ENCODE data around the gene RNF151.
A peak's percentile ranks its signal among the peaks of the same experiment; 100 is the strongest.

The RNF151 gene

DNA sequence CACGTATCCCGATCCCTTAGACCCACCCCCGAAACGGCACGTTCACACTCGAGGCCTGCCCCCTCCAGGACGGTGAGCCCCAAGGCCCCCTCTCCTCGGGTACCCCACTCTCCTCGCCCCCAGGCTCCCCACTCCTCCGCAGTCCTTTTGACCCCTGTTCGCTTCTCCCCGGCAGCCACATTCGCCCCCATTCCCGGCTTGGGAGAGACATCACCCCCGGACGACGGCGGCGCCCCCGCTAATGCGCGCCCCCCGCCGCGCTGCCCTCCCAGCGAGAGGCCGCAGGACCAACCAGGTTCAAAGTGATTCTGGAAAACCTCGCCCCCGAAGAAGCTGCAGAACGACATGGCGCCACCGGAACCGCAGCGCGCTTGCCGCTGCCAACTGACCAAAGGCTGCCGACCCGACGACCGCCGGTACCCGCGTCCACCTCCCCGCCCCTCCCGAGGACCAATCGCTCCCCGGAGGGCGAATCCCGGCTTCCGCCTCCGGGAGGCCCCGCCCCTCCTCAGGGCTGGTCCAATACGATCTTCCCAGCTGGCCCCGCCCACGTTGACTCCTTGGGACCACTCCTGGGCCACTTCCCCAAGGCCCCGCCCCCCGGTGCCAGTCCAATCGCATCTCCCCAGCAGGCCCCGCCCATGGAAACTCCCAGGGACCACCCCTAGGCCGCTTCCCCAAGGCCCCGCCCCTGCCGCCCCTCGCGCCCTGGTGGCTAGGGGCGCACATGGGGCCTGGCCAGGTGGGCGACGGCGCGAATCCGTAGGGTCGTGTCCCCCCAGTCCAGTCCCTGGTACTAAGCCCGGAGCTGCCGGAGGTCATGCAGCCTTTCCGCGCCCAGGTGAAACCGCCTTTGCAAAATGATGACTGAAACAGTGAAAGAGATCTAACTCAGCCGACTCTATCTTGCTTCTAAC lies 23.6 kb upstream of the RNF151 start, which contains the start of gene MSRB1:
TSS of gene MSRB1 (minus strand) at position 390 of the 917 bp plus-strand sequence. CDS start at position 347, 43 bp downstream.
- H3K27me3 ChIP-seq (ENCODE audit: control insufficient read depth, low read length) = no peaks in the 10 kb centered on the region
- no peaks in the 10 kb centered on the region for H3K79me2 ChIP-seq (ENCODE audit: control insufficient read depth, low read length)
- no peaks in the 10 kb centered on the region for H3K9me3 ChIP-seq (ENCODE audit: control insufficient read depth, insufficient read depth, low read length)
- H3K27ac ChIP-seq (ENCODE audit: low read depth, low read length) = no peak within 1 kb of the TSS
- H4K20me1 ChIP-seq (ENCODE audit: control insufficient read depth, insufficient read depth, low read depth, low read length) = no peaks in the 10 kb centered on the region
- no peaks in the 10 kb centered on the region for H3K36me3 ChIP-seq (ENCODE audit: control insufficient read depth, low read length)
- peak within 1 kb of the TSS; percentile 84 for H3K4me2 ChIP-seq (ENCODE audit: low read length)
- peaks cover 20% of the 10 kb centered on the region for H3K4me1 ChIP-seq (ENCODE audit: control insufficient read depth, low read length)
- H3F3A ChIP-seq (ENCODE audit: control insufficient read depth, insufficient read depth) = no peaks in the 10 kb centered on the region
- H3K9me2 ChIP-seq (replicated peaks; ENCODE audit: control insufficient read depth, low read length) = no peaks in the 10 kb centered on the region
- TF ChIP-seq EZH2phosphoT487 (IDR thresholded peaks at IDR 0.05; ENCODE audit: borderline replicate concordance, low read length) = no peak
- no peak for TF ChIP-seq CTCF (IDR thresholded peaks at IDR 0.05; ENCODE audit: low read depth, low read length, poor library complexity, severe bottlenecking)
- H3K4me3 ChIP-seq (ENCODE audit: low read length) = peak within 1 kb of the TSS; percentile 76

GRCh38 chr16:1944612-1945199 lies 21.9 kb upstream of the RNF151 start:
- Histone ChIP-seq H3K9me2 (replicated peaks; ENCODE audit: control insufficient read depth, low read length) (no peaks in the 10 kb centered on the region), H3K36me3 (ENCODE audit: control insufficient read depth, low read length) (no peaks in the 10 kb centered on the region), H3F3A (ENCODE audit: control insufficient read depth, insufficient read depth) (no peaks in the 10 kb centered on the region), H3K79me2 (ENCODE audit: control insufficient read depth, low read length) (no peaks in the 10 kb centered on the region), H3K4me1 (ENCODE audit: control insufficient read depth, low read length) (peaks cover 20% of the 10 kb centered on the region), H3K4me3 (ENCODE audit: low read length) (no peak overlapping the region), H3K9me3 (ENCODE audit: control insufficient read depth, insufficient read depth, low read length) (no peaks in the 10 kb centered on the region), H3K27ac (ENCODE audit: low read depth, low read length) (no peak overlapping the region), H4K20me1 (ENCODE audit: control insufficient read depth, insufficient read depth, low read depth, low read length) (no peaks in the 10 kb centered on the region), H3K4me2 (ENCODE audit: low read length) (no peak overlapping the region), H3K27me3 (ENCODE audit: control insufficient read depth, low read length) (no peaks in the 10 kb centered on the region)
- TF ChIP-seq CTCF (IDR thresholded peaks at IDR 0.05; ENCODE audit: low read depth, low read length, poor library complexity, severe bottlenecking) = no peak
- no peak for TF ChIP-seq EZH2phosphoT487 (IDR thresholded peaks at IDR 0.05; ENCODE audit: borderline replicate concordance, low read length)

DNA sequence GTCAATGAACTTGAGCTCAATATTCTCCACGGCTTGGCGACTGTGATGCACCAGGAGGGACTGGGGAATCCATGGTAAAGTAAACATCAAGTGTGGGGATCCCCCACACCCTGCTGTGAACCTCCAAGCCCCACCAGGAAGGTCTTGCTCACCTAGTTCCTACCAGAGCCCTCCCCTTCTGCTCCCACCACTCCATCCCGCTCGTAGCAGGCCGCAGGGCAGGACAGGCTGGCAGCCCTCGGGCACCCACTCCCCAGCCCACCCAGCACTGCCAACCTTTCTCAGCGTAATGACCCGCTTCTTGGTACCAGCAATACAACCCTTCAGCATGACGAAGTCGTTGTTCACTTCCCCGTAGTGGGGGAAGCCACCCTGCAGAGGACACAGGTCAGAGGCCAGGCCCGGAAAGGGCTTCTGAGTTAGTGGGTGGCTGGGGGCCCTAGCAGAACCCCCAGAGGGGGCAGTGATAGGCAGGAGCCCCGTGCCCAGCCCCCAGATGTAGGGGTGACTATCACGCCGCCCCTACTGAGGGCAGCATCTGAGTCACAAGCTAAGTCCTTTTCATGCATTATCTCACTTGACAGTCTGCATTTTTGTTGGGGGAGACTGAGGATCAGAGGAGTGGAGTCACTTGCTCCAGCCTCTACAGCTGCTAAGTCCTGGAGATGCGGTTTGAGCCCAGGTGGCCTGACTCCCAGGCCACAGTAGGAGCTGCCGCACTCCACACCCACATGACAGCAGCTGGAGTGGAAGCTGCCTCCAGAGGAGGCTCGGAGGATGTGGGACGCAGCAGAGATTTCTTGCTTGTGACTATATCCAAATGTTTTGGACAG lies 20.9 kb upstream of the RNF151 start:
- peaks cover 20% of the 10 kb centered on the region for H3K4me1 ChIP-seq (ENCODE audit: control insufficient read depth, low read length)
- no peaks in the 10 kb centered on the region for H3K9me3 ChIP-seq (ENCODE audit: control insufficient read depth, insufficient read depth, low read length)
- no peak overlapping the region for H3K4me2 ChIP-seq (ENCODE audit: low read length)
- no peaks in the 10 kb centered on the region for H3F3A ChIP-seq (ENCODE audit: control insufficient read depth, insufficient read depth)
- no peaks in the 10 kb centered on the region for H3K9me2 ChIP-seq (replicated peaks; ENCODE audit: control insufficient read depth, low read length)
- no peak overlapping the region for H3K27ac ChIP-seq (ENCODE audit: low read depth, low read length)
- no peaks in the 10 kb centered on the region for H3K27me3 ChIP-seq (ENCODE audit: control insufficient read depth, low read length)
- H4K20me1 ChIP-seq (ENCODE audit: control insufficient read depth, insufficient read depth, low read depth, low read length) = no peaks in the 10 kb centered on the region
- no peak overlapping the region for H3K4me3 ChIP-seq (ENCODE audit: low read length)
- TF ChIP-seq EZH2phosphoT487 (IDR thresholded peaks at IDR 0.05; ENCODE audit: borderline replicate concordance, low read length) = no peak
- no peak for TF ChIP-seq CTCF (IDR thresholded peaks at IDR 0.05; ENCODE audit: low read depth, low read length, poor library complexity, severe bottlenecking)
- no peaks in the 10 kb centered on the region for H3K79me2 ChIP-seq (ENCODE audit: control insufficient read depth, low read length)
- H3K36me3 ChIP-seq (ENCODE audit: control insufficient read depth, low read length) = no peaks in the 10 kb centered on the region

Measured in DOHH2 (cell line).